GM12878 (cell line): ENCODE data around the gene GRIK1. TPM values are rescaled to one million over a fixed set of nuclear protein-coding genes. Genes with fewer than 3 reads are reported as not detected.

Experiments
- ATAC-seq: fragments of 200-7000 bp; cut with Tn5 transposase; 3 replicates; pipeline ENCODE4 v1.9.1; 2020; ENCODE audit warnings: mild to moderate bottlenecking, moderate library complexity
- BruUV-seq: library from RNA; stranded (reverse); fragments of 400-500 nt; replicated peaks from 2 replicates; lab custom pipeline; 2021; lab: Mats Ljungman, UMichigan
- CTCF ChIA-PET: fragments of 300-600 bp; sonication (Branson Sonifier 250); formaldehyde crosslinking; extraction: SDS; loops from one replicate; lab custom pipeline; 2021; ENCODE audit warnings: inconsistent platforms; lab: Yijun Ruan, JAX
- POLR2A ChIA-PET: fragments of 350-600 bp; formaldehyde crosslinking; extraction: SDS; loops from one replicate; lab custom pipeline; 2021; ENCODE audit warnings: inconsistent platforms; lab: Charles Lee
- RAD21 ChIA-PET: fragments of 300-600 bp; sonication (Branson Sonifier 250); formaldehyde crosslinking; loops from one replicate; lab custom pipeline; 2023; ENCODE audit warnings: antibody characterized with exemption; ENCODE audit not compliant: unreplicated experiment; lab: Charles Lee
- SMC1A ChIA-PET: fragments of 300-600 bp; sonication (Branson Sonifier 250); formaldehyde crosslinking; loops from one replicate; lab custom pipeline; 2023; ENCODE audit not compliant: unreplicated experiment, uncharacterized antibody; lab: Charles Lee
- DNase-seq: peaks from one replicate; pipeline ENCODE4 v3.0.0-alpha.2; 2011; ENCODE audit warnings: low read depth, low spot score
- FAIRE-seq: peaks from 3 replicates; lab custom pipeline; 2011; peaks lifted over from hg19 to GRCh38; lab: Jason Lieb, UNC
- H2AFZ ChIP-seq: 2 replicates; pipeline ENCODE4 v1.6.0; 2011; ENCODE audit warnings: low read depth, low read length, control low read depth; ENCODE audit not compliant: control insufficient read depth
- H3K27ac ChIP-seq: 2 replicates; pipeline ENCODE4 v1.5.1; 2011; ENCODE audit warnings: control low read depth; ENCODE audit not compliant: control insufficient read depth, insufficient read depth
- H3K27me3 ChIP-seq, 2 experiments: replicated peaks in 1 of 2; 2 replicates each; pipeline versions ENCODE4 v1.6.0 to v1.6.1; 2011; ENCODE audit warnings: low read length in 1 of 2; ENCODE audit not compliant: control insufficient read depth in 2 of 2, insufficient read depth in 2 of 2
- H3K36me3 ChIP-seq, 2 experiments: 2 replicates each; pipeline ENCODE4 v1.5.1; 2011; ENCODE audit warnings: low read length in 1 of 2; ENCODE audit not compliant: control insufficient read depth in 2 of 2, insufficient read depth in 2 of 2
- H3K4me1 ChIP-seq: 2 replicates; pipeline ENCODE4 v1.6.1; 2011; ENCODE audit warnings: mild to moderate bottlenecking, low read length, moderate library complexity, mixed read lengths; ENCODE audit not compliant: control insufficient read depth, insufficient read depth
- H3K4me2 ChIP-seq: 2 replicates; pipeline ENCODE4 v1.6.0; 2011; ENCODE audit warnings: control low read depth; ENCODE audit not compliant: control insufficient read depth, insufficient read depth
- H3K4me3 ChIP-seq: fragments of 200-600 bp; sonication (generic); 2 replicates; pipeline ENCODE4 v1.5.1; 2016
- H3K79me2 ChIP-seq: 2 replicates; pipeline ENCODE4 v1.6.0; 2011; ENCODE audit warnings: low read length; ENCODE audit not compliant: control insufficient read depth, insufficient read depth
- H3K9ac ChIP-seq: 2 replicates; pipeline ENCODE4 v1.8.0; 2011; ENCODE audit warnings: low read length, control low read depth, mixed read lengths; ENCODE audit not compliant: control insufficient read depth, insufficient read depth
- H3K9me3 ChIP-seq: replicated peaks from 3 replicates; pipeline ENCODE4 v1.5.1; 2011; ENCODE audit warnings: mild to moderate bottlenecking, low read length; ENCODE audit not compliant: control insufficient read depth, insufficient read depth
- H4K20me1 ChIP-seq: 2 replicates; pipeline ENCODE4 v1.6.0; 2011; ENCODE audit not compliant: control insufficient read depth, insufficient read depth
- FOXM1 ChIP-seq: IDR thresholded peaks from 2 replicates; pipeline ENCODE4 v1.6.1; 2012; ENCODE audit warnings: low read depth, mild to moderate bottlenecking, inconsistent platforms, low read length, moderate library complexity
- GABPA ChIP-seq: IDR thresholded peaks from 2 replicates; pipeline ENCODE4 v1.6.1; 2014; ENCODE audit warnings: antibody characterized with exemption, low read depth, mild to moderate bottlenecking, inconsistent platforms
- HDAC2 ChIP-seq: fragments of 200-600 bp; sonication (generic); IDR thresholded peaks from 2 replicates; pipeline ENCODE4 v1.6.1; 2017
- MYB ChIP-seq: fragments of 150-350 bp; IDR thresholded peaks from 2 replicates; pipeline ENCODE4 v1.6.1; 2014; ENCODE audit warnings: mild to moderate bottlenecking, low read depth, low read length, borderline replicate concordance
- PAX8 ChIP-seq: fragments of 450-650 bp; IDR thresholded peaks from 2 replicates; pipeline ENCODE4 v1.6.1; 2017; ENCODE audit warnings: mild to moderate bottlenecking, moderate library complexity
- POLR2AphosphoS2 ChIP-seq: IDR thresholded peaks from 2 replicates; pipeline ENCODE4 v1.6.1; 2011; ENCODE audit warnings: low read depth, mild to moderate bottlenecking, low read length, improper control_type of control experiment, moderate library complexity
- RAD51 ChIP-seq: fragments of 450-650 bp; IDR thresholded peaks from 2 replicates; pipeline ENCODE4 v1.6.1; 2016; ENCODE audit warnings: moderate library complexity, mild to moderate bottlenecking, inconsistent platforms
- RB1 ChIP-seq: fragments of 450-650 bp; formaldehyde crosslinking; IDR thresholded peaks from 2 replicates; pipeline ENCODE4 v1.6.1; 2017; ENCODE audit warnings: mild to moderate bottlenecking, borderline replicate concordance
- RCOR1 ChIP-seq: conservative IDR thresholded peaks from 2 replicates; pipeline ENCODE4 v1.6.1; 2012; ENCODE audit warnings: low read depth, low read length, improper control_type of control experiment
- SMARCA5 ChIP-seq: fragments of 450-650 bp; IDR thresholded peaks from 2 replicates; pipeline ENCODE4 v1.6.1; 2017; ENCODE audit warnings: mild to moderate bottlenecking
- SMC3 ChIP-seq: IDR thresholded peaks from 2 replicates; pipeline ENCODE4 v1.6.1; 2011; ENCODE audit warnings: low read length, improper control_type of control experiment, borderline replicate concordance
- TCF3 ChIP-seq: IDR thresholded peaks from 2 replicates; pipeline ENCODE4 v1.6.1; 2012; ENCODE audit warnings: low read depth, mild to moderate bottlenecking, low read length, borderline replicate concordance; ENCODE audit not compliant: insufficient read depth
- WGBS: methylation state at CpG from one replicate; pipeline ENCODE4 v1.1.6; 2016; ENCODE audit warnings: low lambda C conversion rate; ENCODE audit not compliant: insufficient replicate concordance, insufficient coverage; ENCODE audit errors: missing lambda C conversion rate; 5-methylcytosine and 5-hydroxymethylcytosine counted together
- in situ Hi-C: fragments of 300-500 bp; cut with MboI; formaldehyde crosslinking; loops from 9 replicates; pipeline ENCODE4 v1.14.3; 2018; ENCODE audit warnings: mixed read lengths
- intact Hi-C: fragments of 100-400 bp; cut with micrococcal nuclease; formaldehyde crosslinking; loops from one replicate; pipeline ENCODE4 v1.14.2; 2022; ENCODE audit not compliant: unreplicated experiment
- polyA plus RNA-seq, 11 experiments: library from polyadenylated mRNA; depleted of rRNA in 4 of 11; unstranded in 6 of 11; stranded (reverse) in 5 of 11; fragments of >200 nt; fragmentation: Nextera tagmentation in 4 of 11; fragmentation: Illumina TruSeq in 1 of 11; extraction: Ambion mirVana in 4 of 11; extraction: Trizol in 1 of 11; gene quantifications; 1 replicate in 1 of 11; 2 replicates in 10 of 11; pipeline versions ENCODE4 v1.2.1 to v1.2.3, GENCODE V29; 2011 to 2016; ENCODE audit warnings: inconsistent platforms in 2 of 11, missing spikeins in 2 of 11, low read depth in 1 of 11
- total RNA-seq, 4 experiments: library from RNA; depleted of rRNA in 3 of 4; stranded (reverse); fragments of >200 nt in 3 of 4; fragmentation: Illumina TruSeq in 1 of 4; extraction: Trizol in 1 of 4; gene quantifications; 2 replicates each; pipeline versions ENCODE4 v1.2.1 to v1.2.3, GENCODE V29; 2013 to 2021
- TF ChIP-seq, protein P1 (sequence below): fragments of 450-650 bp; formaldehyde crosslinking; IDR thresholded peaks from 2 replicates; pipeline ENCODE4 v1.4.0; 2022; ENCODE audit warnings: mild to moderate bottlenecking, moderate library complexity
- TF ChIP-seq, protein P2 (sequence below): fragments of 450-650 bp; IDR thresholded peaks from 2 replicates; pipeline ENCODE4 v1.6.1; 2017; ENCODE audit warnings: borderline replicate concordance
- TF ChIP-seq, protein P3 (sequence below): IDR thresholded peaks from 2 replicates; pipeline ENCODE4 v1.6.1; 2011; ENCODE audit warnings: borderline replicate concordance, low read depth, mild to moderate bottlenecking, moderate library complexity, mixed read lengths, low read length; ENCODE audit not compliant: insufficient read depth; ENCODE audit errors: extremely low read length
- TF ChIP-seq, protein P4 (sequence below): fragments of 450-650 bp; formaldehyde crosslinking; IDR thresholded peaks from 2 replicates; pipeline ENCODE4 v1.5.0; 2022; ENCODE audit warnings: mild to moderate bottlenecking, missing genetic modification characterization

The GRIK1 gene
- total and polyA plus RNA-seq, 10 of the 15 experiments (the other 5 are each of a cell fraction or from before 2014, with no cell fraction given) = 0.05 to 0.13 (median 0.09) TPM; not detected in 7

DNA sequence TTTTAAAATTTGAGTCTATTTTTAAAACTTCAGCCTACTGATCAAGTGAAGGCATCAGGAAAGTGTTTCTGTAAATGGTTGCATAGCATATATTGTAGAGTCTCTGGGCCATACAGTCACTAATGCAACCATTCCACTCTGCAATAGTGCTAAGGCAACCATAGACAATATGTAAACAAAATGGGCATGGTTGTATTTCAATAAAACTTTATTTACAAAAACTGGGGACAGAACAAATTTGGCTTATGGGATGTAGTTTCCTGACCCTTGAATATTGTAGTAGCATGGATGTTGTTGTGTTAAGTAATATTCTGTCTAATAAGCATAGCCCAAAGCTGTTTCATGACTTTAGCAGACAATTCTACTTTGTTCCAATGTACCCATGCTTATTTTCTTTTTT lies 117.7 kb downstream of the GRIK1 start (continued):
- TF ChIP-seq, protein P1, sequence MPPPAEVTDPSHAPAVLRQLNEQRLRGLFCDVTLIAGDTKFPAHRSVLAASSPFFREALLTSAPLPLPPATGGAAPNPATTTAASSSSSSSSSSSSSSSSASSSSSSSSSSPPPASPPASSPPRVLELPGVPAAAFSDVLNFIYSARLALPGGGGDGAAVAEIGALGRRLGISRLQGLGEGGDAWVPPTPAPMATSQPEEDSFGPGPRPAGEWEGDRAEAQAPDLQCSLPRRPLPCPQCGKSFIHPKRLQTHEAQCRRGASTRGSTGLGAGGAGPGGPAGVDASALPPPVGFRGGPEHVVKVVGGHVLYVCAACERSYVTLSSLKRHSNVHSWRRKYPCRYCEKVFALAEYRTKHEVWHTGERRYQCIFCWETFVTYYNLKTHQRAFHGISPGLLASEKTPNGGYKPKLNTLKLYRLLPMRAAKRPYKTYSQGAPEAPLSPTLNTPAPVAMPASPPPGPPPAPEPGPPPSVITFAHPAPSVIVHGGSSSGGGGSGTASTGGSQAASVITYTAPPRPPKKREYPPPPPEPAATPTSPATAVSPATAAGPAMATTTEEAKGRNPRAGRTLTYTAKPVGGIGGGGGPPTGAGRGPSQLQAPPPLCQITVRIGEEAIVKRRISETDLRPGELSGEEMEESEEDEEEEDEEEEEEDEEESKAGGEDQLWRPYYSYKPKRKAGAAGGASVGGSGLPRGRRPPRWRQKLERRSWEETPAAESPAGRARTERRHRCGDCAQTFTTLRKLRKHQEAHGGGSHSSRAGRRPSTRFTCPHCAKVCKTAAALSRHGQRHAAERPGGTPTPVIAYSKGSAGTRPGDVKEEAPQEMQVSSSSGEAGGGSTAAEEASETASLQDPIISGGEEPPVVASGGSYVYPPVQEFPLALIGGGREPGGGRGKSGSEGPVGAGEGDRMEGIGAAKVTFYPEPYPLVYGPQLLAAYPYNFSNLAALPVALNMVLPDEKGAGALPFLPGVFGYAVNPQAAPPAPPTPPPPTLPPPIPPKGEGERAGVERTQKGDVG (CRISPR knock-in tag) = no peak
- no peak for TF ChIP-seq HDAC2
- no peak for TF ChIP-seq POLR2AphosphoS2
- TF ChIP-seq, protein P2, sequence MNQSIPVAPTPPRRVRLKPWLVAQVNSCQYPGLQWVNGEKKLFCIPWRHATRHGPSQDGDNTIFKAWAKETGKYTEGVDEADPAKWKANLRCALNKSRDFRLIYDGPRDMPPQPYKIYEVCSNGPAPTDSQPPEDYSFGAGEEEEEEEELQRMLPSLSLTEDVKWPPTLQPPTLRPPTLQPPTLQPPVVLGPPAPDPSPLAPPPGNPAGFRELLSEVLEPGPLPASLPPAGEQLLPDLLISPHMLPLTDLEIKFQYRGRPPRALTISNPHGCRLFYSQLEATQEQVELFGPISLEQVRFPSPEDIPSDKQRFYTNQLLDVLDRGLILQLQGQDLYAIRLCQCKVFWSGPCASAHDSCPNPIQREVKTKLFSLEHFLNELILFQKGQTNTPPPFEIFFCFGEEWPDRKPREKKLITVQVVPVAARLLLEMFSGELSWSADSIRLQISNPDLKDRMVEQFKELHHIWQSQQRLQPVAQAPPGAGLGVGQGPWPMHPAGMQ = no peak
- TF ChIP-seq PAX8 = no peak
- TF ChIP-seq, protein P3, sequence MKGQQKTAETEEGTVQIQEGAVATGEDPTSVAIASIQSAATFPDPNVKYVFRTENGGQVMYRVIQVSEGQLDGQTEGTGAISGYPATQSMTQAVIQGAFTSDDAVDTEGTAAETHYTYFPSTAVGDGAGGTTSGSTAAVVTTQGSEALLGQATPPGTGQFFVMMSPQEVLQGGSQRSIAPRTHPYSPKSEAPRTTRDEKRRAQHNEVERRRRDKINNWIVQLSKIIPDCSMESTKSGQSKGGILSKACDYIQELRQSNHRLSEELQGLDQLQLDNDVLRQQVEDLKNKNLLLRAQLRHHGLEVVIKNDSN = no peak
- no peak for TF ChIP-seq RCOR1

DNA sequence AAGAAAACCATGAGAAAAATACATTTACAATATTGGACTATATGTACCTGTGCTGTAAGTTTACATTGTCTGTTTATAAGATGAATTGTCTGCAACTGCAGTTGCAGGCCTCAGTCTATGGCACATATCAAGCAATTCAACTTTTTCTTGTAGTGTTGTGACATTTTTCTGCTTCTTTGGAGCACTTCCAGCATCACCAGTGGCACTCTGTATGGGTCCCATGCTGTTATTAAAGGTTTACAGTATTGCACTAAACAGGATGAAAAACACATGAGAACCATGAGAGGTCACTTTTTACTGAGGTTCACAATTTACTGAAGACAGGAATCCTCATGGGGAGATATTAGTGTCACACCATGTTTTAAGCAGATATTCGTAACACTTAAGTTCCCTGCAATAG lies 118.6 kb downstream of the GRIK1 start:
- intact Hi-C loops (no loop called here), in situ Hi-C loops (no loop called here)
- ChIA-PET CTCF (no interaction called here), SMC1A (no interaction called here), RAD21 (no interaction called here), POLR2A (no interaction called here)
- no TSS peak for BruUV-seq
- DNase-seq (no peak), FAIRE-seq (no peak), ATAC-seq (no peak)
- H3K36me3 ChIP-seq = no peaks in the 10 kb centered on the region
- no peaks in the 10 kb centered on the region for H4K20me1 ChIP-seq
- H2AFZ ChIP-seq = no peak overlapping the region
- H3K9me3 ChIP-seq = no peaks in the 10 kb centered on the region
- no peaks in the 10 kb centered on the region for H3K4me1 ChIP-seq
- H3K27me3 ChIP-seq = no peaks in the 10 kb centered on the region
- H3K79me2 ChIP-seq = no peaks in the 10 kb centered on the region
- H3K4me3 ChIP-seq = no peak overlapping the region
- no peak overlapping the region for H3K9ac ChIP-seq
- no peak overlapping the region for H3K27ac ChIP-seq
- H3K4me2 ChIP-seq = no peak overlapping the region
- WGBS = 0% methylated on average over 1 of the region's 1 CpG
- TF ChIP-seq GABPA (no peak), MYB (no peak), RB1 (no peak), SMARCA5 (no peak), TCF3 (no peak), RAD51 (no peak), FOXM1 (no peak), SMC3 (no peak)
- TF ChIP-seq, protein P4, sequence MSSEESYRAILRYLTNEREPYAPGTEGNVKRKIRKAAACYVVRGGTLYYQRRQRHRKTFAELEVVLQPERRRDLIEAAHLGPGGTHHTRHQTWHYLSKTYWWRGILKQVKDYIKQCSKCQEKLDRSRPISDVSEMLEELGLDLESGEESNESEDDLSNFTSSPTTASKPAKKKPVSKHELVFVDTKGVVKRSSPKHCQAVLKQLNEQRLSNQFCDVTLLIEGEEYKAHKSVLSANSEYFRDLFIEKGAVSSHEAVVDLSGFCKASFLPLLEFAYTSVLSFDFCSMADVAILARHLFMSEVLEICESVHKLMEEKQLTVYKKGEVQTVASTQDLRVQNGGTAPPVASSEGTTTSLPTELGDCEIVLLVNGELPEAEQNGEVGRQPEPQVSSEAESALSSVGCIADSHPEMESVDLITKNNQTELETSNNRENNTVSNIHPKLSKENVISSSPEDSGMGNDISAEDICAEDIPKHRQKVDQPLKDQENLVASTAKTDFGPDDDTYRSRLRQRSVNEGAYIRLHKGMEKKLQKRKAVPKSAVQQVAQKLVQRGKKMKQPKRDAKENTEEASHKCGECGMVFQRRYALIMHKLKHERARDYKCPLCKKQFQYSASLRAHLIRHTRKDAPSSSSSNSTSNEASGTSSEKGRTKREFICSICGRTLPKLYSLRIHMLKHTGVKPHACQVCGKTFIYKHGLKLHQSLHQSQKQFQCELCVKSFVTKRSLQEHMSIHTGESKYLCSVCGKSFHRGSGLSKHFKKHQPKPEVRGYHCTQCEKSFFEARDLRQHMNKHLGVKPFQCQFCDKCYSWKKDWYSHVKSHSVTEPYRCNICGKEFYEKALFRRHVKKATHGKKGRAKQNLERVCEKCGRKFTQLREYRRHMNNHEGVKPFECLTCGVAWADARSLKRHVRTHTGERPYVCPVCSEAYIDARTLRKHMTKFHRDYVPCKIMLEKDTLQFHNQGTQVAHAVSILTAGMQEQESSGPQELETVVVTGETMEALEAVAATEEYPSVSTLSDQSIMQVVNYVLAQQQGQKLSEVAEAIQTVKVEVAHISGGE (CRISPR knock-in tag) = no peak
